Measurements from ENCODE around the gene ATF6.

DNA sequence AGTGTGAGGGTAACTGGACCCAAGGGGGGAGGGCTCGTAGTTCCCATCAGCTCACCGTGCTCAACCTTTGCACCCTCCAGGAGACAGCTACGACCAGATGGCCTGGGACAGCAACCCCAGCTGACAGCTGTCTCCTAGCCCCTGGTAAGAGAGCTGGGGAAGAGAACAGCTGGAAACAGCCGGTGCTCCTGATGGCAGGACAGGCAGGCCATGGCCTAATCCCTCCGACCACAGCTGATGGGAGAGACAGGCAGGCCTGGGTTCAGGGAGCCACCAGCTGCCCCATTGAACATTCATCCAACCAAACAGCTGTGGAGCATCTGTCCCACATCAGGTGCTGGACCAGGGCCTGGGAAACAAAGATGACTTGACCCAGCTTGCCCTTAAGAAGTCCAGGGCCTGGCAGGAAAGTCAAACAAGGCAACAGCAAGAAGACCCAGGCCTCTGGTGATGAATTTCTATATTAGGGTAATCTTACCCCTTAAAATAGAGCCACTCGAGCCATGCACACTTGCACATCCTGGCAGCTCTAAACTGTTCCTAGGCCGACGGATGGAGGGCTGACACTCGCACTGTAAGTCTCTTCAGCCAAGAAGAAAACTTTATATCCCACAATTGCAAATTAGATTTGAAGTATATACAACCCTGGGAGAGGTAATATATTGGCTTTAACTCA, 245.4 kb downstream of the ATF6 start:
- TF ChIP-seq CTCF (IDR thresholded peaks at IDR 0.05; ENCODE audit: low read depth, low read length, missing input control): no peak
- TF ChIP-seq RXRA (IDR thresholded peaks at IDR 0.05): no peak
- no peak for TF ChIP-seq EGR1 (IDR thresholded peaks at IDR 0.05; ENCODE audit: low read depth in 2 of 2)
- no peak for TF ChIP-seq SP1 (IDR thresholded peaks at IDR 0.05)
- TF ChIP-seq GABPA (IDR thresholded peaks at IDR 0.05 in 1 of 2, conservative IDR thresholded peaks at IDR 0.05 in 1 of 2): no peak

All from liver (tissue), 3 donors.